HG02610 (cell line): Measurements from ENCODE around the gene TMIE.

ENCODE experiments used
- ATAC-seq: cut with Tn5 transposase; IDR thresholded peaks from one replicate; pipeline ENCODE4 v1.9.1; 2021; ENCODE audit warnings: mild to moderate bottlenecking, moderate library complexity; ENCODE audit not compliant: unreplicated experiment

TMIE gene

GRCh38 chr3:46755646-46756045 lies 54.5 kb downstream of the TMIE start:
- ATAC-seq: no peak

- ATAC-seq: no peak
Observed at GRCh38 chr3:46756642-46757041, 55.5 kb downstream of the TMIE start.

GRCh38 chr3:46759239-46760167 lies 58.3 kb downstream of the TMIE start:
- no peak for ATAC-seq
